Uterus (tissue), 2 donors: Measurements from ENCODE around the gene JPH3.
"Not testable (repeated sequence)": the region's sequence is repeated elsewhere in the genome, so short reads cannot be mapped to it uniquely, and the experiment has no call there.

Source experiments
- POLR2A ChIP-seq, 2 donors: fragments of 450-650 bp; IDR thresholded peaks; one replicate each; pipeline ENCODE4 v1.6.1; 2016; ENCODE audit warnings: antibody characterized with exemption in 2 of 2, mild to moderate bottlenecking in 1 of 2, moderate library complexity in 1 of 2
- TF ChIP-seq, protein P1 (sequence below), 4 experiments: fragments of 200-600 bp in 2 of 4; fragments of 450-650 bp in 2 of 4; sonication (generic) in 2 of 4; IDR thresholded peaks; one replicate each; pipeline ENCODE4 v1.5.1; 2016 to 2019; ENCODE audit warnings: antibody characterized with exemption in 4 of 4, mild to moderate bottlenecking in 2 of 4, moderate library complexity in 1 of 4

DNA sequence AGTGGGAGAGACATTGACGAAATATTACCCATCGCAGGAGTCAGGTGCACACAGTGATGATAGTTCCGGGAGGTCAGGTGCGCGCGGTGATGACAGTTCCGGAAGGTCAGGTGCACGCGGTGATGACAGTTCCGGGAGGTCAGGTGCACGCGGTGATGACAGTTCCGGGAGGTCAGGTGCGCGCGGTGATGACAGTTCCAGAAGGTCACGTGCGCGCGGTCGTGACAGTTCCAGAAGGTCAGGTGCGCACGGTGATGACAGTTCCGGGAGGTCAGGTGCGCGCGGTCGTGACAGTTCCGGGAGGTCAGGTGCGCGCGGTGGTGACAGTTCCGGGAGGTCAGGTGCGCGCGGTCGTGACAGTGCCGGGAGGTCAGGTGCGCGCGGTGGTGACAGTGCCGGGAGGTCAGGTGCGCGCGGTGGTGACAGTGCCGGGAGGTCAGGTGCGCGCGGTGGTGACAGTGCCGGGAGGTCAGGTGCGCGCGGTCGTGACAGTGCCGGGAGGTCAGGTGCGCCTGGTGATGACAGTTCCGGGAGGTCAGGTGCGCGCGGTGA is 78.8 kb downstream of the JPH3 start:
- TF ChIP-seq, protein P1, sequence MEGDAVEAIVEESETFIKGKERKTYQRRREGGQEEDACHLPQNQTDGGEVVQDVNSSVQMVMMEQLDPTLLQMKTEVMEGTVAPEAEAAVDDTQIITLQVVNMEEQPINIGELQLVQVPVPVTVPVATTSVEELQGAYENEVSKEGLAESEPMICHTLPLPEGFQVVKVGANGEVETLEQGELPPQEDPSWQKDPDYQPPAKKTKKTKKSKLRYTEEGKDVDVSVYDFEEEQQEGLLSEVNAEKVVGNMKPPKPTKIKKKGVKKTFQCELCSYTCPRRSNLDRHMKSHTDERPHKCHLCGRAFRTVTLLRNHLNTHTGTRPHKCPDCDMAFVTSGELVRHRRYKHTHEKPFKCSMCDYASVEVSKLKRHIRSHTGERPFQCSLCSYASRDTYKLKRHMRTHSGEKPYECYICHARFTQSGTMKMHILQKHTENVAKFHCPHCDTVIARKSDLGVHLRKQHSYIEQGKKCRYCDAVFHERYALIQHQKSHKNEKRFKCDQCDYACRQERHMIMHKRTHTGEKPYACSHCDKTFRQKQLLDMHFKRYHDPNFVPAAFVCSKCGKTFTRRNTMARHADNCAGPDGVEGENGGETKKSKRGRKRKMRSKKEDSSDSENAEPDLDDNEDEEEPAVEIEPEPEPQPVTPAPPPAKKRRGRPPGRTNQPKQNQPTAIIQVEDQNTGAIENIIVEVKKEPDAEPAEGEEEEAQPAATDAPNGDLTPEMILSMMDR (IDR thresholded peaks at IDR 0.05): not testable (repeated sequence)
- TF ChIP-seq POLR2A (IDR thresholded peaks at IDR 0.05): not testable (repeated sequence)
